ENCODE results near the gene PRKCE.
"Not testable (repeated sequence)": the region's sequence is repeated elsewhere in the genome, so short reads cannot be mapped to it uniquely, and the experiment has no call there.

PRKCE gene

DNA sequence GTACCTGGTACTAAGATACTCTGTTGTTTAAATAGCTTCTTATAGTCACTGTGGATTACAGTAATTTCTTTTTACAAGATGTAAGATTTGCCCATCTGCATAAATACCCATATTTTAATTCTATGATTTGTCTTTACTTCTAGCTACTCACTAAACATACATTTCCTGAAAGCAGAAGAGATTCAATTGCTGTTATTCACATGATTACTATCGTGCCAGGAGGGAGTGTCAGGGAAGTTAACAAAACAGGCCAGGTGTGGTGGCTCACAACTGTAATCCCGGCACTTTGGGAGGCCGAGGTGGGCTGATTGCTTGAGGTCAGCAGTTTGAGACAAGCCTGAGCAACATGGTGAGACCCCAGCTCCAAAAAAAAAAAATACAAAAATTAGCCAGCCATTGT lies 33.8 kb downstream of the PRKCE start:
- no peak overlapping the region for H3K27ac Mint-ChIP-seq
- CTCF ChIA-PET, result interaction anchor here (1.1 kb wide), 1 partner anchor 11 kb away, joined by 3 read pairs; no protein-coding TSS in a partner anchor
- no peak for DNase-seq
- no peaks in the 10 kb centered on the region for H3K4me1 Mint-ChIP-seq
- no peaks in the 10 kb centered on the region for H3K27me3 Mint-ChIP-seq
- no peaks in the 10 kb centered on the region for H3K9me3 Mint-ChIP-seq
- H3K4me3 Mint-ChIP-seq, result no peak overlapping the region
- no peaks in the 10 kb centered on the region for H3K36me3 Mint-ChIP-seq

DNA sequence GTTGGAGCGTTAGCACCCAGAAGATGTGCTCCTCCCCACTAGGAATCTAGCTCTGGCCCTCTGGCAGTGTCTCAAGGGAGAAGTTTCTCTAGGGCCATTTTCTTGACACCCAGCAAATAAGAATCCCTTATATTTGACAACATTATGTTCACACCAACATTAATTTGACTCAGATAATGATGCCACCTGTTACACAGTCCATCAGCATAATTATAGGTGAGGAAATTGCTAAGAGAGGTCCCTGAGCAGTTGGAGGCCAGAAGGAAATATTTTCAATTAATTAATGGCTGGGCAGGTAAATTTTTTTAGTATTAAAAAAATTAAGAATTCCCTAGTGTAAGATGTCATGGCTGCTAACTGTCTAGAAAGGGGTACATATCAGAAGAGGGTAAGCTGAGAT lies 36.5 kb downstream of the PRKCE start:
- Mint-ChIP-seq H3K4me3 (no peak overlapping the region), H3K27ac (no peak overlapping the region), H3K4me1 (no peaks in the 10 kb centered on the region), H3K36me3 (no peaks in the 10 kb centered on the region), H3K9me3 (no peaks in the 10 kb centered on the region), H3K27me3 (no peaks in the 10 kb centered on the region)
- DNase-seq, result no peak
- CTCF ChIA-PET, result no interaction called here

DNA sequence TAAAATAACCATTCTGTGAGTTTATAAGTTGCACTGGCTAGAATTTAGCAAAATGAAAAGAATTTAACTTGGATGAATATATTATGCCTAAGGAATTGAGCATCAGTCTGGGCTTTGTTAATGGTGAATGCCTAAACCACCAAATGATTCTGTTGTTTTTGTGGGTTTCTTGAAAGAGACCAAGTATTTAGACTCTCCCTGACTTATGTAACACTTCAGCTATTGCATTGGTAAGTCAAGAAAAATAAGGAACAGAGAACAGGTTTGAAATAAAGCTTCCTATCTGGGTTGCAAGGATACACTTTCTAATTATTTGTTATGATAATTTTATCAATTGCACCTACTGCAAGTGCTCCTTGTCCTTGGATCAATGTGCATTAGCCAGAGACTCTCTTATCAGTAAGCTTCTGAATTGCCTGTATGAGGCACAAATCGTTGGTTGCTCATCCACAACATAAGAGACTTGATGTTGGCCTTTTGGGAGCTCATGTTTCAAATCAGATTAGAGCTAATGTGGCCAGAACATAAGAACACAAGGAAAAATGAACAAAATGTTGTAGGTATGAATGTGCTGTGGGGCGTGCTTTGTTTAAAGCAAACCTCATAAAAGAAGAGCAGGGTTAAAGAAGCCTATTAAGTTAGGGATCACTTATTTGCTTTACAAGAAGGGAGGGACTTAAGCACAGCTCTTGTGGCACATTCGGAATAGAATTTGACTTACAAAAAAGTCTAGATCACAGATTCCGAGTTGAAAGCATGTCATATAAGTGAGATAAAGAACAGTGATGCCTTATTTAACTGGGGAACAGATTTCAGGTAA lies 37.2 kb downstream of the PRKCE start:
- H3K36me3 Mint-ChIP-seq, result no peaks in the 10 kb centered on the region
- no peaks in the 10 kb centered on the region for H3K4me1 Mint-ChIP-seq
- H3K27ac Mint-ChIP-seq, result no peak overlapping the region
- H3K4me3 Mint-ChIP-seq, result no peak overlapping the region
- DNase-seq, result no peak
- H3K27me3 Mint-ChIP-seq, result no peaks in the 10 kb centered on the region
- no peaks in the 10 kb centered on the region for H3K9me3 Mint-ChIP-seq
- CTCF ChIA-PET, result no interaction called here

DNA sequence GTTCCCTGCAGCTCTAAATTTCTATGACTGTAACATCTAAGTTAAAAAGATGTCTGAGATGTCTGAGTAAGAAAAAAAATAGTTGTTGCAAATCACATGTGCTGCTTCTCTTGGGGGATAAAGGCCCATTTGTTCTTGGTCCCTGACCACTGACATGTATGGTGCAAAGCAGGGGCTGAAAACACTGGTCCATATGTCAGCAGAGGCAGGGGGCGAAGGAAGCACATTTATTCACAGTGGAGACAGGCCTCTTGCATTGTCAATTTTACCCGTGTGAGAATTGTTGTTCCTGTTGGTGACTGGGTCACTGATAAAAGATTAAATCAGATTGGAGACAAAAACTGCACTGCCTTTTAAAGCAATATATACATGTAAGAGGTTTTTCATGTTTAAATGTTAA lies 38.8 kb downstream of the PRKCE start:
- no peak overlapping the region for H3K27ac Mint-ChIP-seq
- CTCF ChIA-PET, result no interaction called here
- no peak for DNase-seq
- no peaks in the 10 kb centered on the region for H3K27me3 Mint-ChIP-seq
- H3K9me3 Mint-ChIP-seq, result no peaks in the 10 kb centered on the region
- H3K36me3 Mint-ChIP-seq, result no peaks in the 10 kb centered on the region
- H3K4me3 Mint-ChIP-seq, result no peak overlapping the region
- no peaks in the 10 kb centered on the region for H3K4me1 Mint-ChIP-seq

DNA sequence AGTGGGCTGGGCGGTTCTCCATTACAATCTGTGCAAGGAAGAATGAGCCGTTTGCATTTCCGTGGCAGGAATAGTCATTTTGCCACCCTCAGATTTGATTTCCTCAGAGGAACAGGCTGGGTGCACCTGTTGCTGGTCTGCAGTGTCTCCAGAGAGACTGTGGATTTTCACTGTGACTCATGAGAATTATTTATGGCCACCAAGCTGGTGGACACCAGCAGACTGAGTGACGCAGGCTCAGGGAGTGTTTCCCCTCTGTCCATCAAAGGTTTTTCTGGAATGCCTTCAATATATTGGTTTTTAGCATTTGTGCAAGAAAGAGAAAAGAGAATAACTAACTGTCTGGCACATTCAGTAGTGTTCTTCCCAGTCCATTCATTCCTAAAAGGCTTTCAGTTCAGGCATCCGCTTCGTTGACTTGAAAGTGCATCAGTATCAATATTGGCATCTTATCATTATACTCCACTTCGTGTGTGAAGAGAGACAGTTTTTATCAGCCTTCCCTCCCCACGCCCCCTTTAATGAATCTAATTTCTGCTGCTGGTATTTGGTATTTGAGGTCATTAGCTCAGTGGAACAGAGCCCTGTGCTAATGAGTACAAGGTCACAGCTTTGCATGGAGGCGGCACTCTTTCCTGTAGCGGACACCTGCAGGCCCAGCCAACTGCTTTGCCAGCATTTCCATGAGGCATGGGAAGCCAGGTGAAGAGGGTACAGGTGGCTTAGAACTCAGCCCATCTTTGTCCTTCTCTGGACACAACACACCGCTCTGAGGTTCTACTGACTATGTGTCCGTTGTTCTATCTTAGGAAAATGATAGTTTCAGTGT lies 39.9 kb downstream of the PRKCE start:
- Mint-ChIP-seq H3K27ac (no peak overlapping the region), H3K27me3 (no peaks in the 10 kb centered on the region)
- CTCF ChIA-PET, result no interaction called here

DNA sequence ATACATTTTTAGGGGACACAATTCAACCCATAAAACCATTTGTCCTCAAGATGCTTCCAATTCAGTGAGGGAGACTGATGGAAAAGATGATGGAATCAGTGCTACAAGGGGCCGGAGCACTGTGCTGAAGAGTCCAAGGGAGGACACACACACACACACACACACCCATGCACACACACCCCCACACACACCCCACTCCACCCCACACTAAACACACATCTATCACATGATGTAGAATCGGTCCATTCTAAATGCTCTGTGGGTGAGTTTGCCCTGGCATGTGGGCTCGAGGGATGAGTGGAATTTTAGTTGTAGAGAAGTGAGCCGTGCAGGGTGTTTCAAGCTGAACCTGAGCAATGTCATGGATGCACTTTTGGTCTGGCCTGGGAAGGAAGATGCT lies 41.1 kb downstream of the PRKCE start:
- Mint-ChIP-seq H3K4me1 (no peaks in the 10 kb centered on the region), H3K4me3 (no peak overlapping the region), H3K27ac (no peak overlapping the region), H3K9me3 (no peaks in the 10 kb centered on the region), H3K27me3 (no peaks in the 10 kb centered on the region), H3K36me3 (no peaks in the 10 kb centered on the region)
- DNase-seq, result no peak
- CTCF ChIA-PET, result no interaction called here

More for the DNA sequence above, 39.9 kb downstream of the PRKCE start:
- no peaks in the 10 kb centered on the region for H3K36me3 Mint-ChIP-seq
- no peak for DNase-seq
- H3K4me1 Mint-ChIP-seq, result no peaks in the 10 kb centered on the region
- no peak overlapping the region for H3K4me3 Mint-ChIP-seq
- no peaks in the 10 kb centered on the region for H3K9me3 Mint-ChIP-seq

DNA sequence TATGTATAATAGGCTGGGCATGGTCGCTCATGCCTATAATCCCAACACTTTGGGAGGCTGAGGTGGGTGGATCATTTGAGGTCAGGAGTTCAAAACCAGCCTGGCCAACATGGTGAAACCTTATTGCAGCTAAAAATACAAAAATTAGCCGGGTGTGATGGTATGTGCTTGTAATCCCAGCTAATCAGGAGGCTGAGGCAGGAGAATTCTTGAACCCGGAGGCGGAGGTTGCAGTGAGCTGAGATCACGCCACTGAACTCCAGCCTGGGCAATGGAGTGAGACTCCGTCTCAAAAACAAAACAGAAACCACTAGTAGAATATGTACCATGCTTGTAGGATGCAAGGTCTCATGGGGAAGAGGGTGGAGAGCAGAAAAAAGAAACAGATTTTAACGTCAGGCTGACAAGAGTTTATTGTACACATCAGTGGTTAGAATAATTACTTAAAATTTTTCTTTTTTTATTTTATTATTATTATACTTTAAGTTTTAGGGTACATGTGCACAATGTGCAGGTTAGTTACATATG lies 44.1 kb downstream of the PRKCE start:
- H3K4me3 Mint-ChIP-seq, H3K27ac Mint-ChIP-seq, H3K9me3 Mint-ChIP-seq, DNase-seq, H3K27me3 Mint-ChIP-seq, H3K4me1 Mint-ChIP-seq, H3K36me3 Mint-ChIP-seq, CTCF ChIA-PET: not testable (repeated sequence)

DNA sequence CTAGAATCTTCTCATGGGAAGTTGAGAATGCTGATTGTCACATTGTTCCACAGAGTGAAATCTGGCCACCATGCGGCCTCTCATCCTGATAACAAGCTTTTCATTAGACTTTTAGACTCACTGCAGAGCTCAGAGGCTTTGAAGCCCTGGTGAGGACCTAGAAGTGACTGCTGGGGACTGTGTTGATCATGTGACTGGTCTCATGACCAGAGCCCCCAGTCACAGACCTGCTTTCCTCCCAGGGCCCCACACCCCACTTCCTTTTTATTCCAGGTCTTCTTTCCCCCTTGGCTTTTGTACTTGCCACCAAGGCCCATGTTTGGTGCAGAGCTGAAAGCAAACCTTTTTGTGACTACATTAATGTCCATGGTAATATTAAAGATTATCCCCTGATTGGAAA lies 45.2 kb downstream of the PRKCE start:
- no peaks in the 10 kb centered on the region for H3K4me1 Mint-ChIP-seq
- CTCF ChIA-PET, result interaction anchor here (0.6 kb wide), 1 partner anchor 11 kb away, joined by 3 read pairs; no protein-coding TSS in a partner anchor

DNA sequence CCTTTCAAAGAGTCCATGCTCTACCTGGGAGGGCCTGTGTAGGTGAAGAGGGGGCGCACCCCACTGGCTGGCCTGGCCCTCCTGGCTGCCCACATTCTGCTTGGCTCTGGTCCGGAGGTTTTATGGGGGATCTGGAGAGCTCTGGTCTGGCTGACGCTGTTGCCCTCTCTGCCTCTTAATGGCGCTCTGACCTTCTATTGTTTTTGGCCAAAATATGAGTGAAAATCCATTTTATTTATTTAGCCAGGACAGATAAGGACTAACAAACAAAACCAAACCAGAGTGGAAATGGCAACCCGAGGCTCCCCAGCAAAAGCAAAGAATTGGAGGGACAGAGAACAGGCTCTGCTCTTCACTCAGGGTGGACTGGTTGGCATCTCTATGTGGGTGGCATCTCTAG lies 45.7 kb downstream of the PRKCE start:
- H3K4me3 Mint-ChIP-seq, result no peak overlapping the region
- no peak overlapping the region for H3K27ac Mint-ChIP-seq
- no peaks in the 10 kb centered on the region for H3K36me3 Mint-ChIP-seq
- CTCF ChIA-PET, result no interaction called here
- H3K27me3 Mint-ChIP-seq, result no peaks in the 10 kb centered on the region
- no peaks in the 10 kb centered on the region for H3K9me3 Mint-ChIP-seq
- no peaks in the 10 kb centered on the region for H3K4me1 Mint-ChIP-seq
- no peak for DNase-seq

More for the DNA sequence above, 45.2 kb downstream of the PRKCE start:
- no peak for DNase-seq
- H3K27ac Mint-ChIP-seq, result no peak overlapping the region
- no peaks in the 10 kb centered on the region for H3K36me3 Mint-ChIP-seq
- H3K4me3 Mint-ChIP-seq, result no peak overlapping the region
- H3K27me3 Mint-ChIP-seq, result no peaks in the 10 kb centered on the region
- no peaks in the 10 kb centered on the region for H3K9me3 Mint-ChIP-seq

DNA sequence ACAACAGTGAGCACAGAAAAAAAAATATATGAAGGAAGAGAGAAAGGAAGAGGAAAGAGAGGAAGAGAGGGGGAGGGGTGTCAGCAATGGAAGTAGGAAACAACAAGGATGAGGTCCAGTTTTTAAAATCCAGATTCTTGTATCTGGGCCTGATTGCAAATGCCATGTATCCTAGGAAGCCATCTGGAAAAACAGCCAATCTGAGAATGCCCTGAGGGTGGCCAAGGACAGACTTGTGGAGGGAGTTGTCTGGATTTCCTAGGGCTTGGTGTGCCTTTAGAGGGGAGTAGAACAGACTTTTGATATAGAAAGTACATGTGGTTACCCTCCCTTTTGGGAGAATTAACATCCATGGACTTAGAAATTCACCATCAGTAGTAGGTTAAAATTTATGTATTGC lies 47.1 kb downstream of the PRKCE start:
- CTCF ChIA-PET, result interaction anchor here (0.6 to 1.7 kb wide), 4 partner anchors 15 to 205 kb away, joined by 3 to 4 read pairs (median 3); no protein-coding TSS in a partner anchor
- H3K4me3 Mint-ChIP-seq, result no peak overlapping the region
- no peak for DNase-seq
- no peaks in the 10 kb centered on the region for H3K4me1 Mint-ChIP-seq
- H3K27ac Mint-ChIP-seq, result no peak overlapping the region
- H3K27me3 Mint-ChIP-seq, result no peaks in the 10 kb centered on the region
- H3K9me3 Mint-ChIP-seq, result no peaks in the 10 kb centered on the region
- no peaks in the 10 kb centered on the region for H3K36me3 Mint-ChIP-seq

DNA sequence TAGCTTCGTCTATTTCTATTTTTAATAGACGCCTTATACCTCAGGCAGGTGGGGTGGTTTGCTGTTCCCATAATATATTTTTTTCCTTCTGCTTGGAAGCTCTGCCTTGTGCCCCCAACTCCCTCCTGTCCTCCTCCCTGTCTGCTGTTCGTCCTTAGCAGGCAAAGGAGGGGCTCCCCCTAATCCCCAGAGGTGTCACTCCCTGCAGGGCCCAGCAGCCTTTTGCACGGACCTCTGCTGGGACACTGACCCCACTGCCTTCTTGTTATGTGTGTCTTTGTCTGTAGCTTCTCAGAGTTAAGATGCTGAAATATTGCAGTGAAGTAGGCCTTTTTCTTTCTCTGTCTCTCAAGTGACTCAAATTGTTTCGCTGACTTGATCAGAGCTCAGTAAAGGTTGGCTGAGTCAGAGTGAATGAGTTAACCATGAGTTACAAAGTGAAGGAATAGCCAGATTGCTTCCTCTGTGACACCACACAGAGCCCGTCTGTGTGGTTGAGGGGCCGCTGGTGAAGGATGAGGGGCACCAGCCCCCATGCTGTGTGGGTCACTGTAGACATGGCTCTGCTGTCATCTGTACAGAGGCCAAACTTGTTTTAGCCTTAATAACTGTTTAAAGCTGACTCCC lies 47.7 kb downstream of the PRKCE start:
- CTCF ChIA-PET, result interaction anchor here (0.6 to 1.7 kb wide), 4 partner anchors 16 to 206 kb away, joined by 3 to 4 read pairs (median 3); no protein-coding TSS in a partner anchor
- Mint-ChIP-seq H3K36me3 (no peaks in the 10 kb centered on the region), H3K27ac (no peak overlapping the region), H3K9me3 (no peaks in the 10 kb centered on the region), H3K27me3 (no peaks in the 10 kb centered on the region), H3K4me1 (no peaks in the 10 kb centered on the region), H3K4me3 (no peak overlapping the region)
- no peak for DNase-seq

DNA sequence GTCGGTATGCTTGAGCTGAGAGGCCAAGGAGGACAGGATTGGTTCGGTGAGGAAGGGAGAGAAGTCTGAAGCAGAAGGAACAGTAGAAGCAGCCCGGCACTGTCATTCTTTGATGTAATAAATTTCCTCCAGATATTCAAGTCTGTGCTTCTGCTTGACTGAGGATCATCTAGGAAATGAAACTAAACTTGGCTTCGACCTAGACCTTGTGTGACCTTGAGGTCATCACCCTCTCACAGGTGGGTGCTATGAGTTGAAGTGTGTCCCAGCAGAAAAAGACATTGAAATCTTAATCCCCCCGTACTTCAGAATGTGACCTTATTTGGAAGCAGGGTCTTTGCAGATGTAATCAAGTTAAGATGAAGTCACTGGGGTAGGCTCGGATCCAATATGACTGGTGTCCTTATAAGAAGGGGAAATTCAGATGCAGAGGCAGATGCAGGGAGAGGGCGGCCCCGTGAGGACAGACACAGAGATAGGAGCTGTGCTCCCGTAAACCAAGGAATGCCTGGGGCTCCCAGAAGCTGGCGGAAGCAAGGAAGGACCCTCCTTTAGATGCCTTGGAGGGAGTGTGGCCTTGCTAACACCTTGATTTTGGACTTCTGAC lies 49.0 kb downstream of the PRKCE start:
- Mint-ChIP-seq H3K4me1 (no peaks in the 10 kb centered on the region), H3K9me3 (no peaks in the 10 kb centered on the region), H3K4me3 (no peak overlapping the region), H3K27me3 (no peaks in the 10 kb centered on the region), H3K27ac (no peak overlapping the region), H3K36me3 (no peaks in the 10 kb centered on the region)
- CTCF ChIA-PET, result interaction anchor here (1.7 kb wide), 1 partner anchor 29 kb away, joined by 3 read pairs; no protein-coding TSS in a partner anchor
- no peak for DNase-seq

DNA sequence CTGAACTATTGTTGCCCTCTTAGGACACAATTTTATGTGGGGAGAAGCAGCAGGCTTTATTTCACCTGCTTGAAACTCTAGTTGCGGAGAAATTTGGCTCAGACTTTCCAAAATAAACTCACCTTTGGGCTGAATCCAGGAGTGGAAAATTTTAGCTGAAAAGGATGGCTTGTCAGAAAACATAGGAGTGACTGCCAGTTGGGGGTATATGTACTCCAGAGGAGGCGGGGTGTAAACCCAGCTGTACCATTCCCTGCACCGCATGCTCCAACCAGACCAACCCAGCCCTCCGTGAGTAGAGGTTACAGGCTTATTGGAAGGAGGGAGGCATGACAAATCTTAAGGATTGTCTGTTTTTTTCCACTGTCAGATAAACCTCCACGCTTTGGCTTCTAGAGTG lies 53.8 kb downstream of the PRKCE start:
- Mint-ChIP-seq H3K27me3 (no peaks in the 10 kb centered on the region), H3K4me1 (no peaks in the 10 kb centered on the region), H3K9me3 (peaks cover 10% of the 10 kb centered on the region), H3K36me3 (peaks cover 3% of the 10 kb centered on the region), H3K4me3 (no peak overlapping the region), H3K27ac (no peak overlapping the region)
- CTCF ChIA-PET, result no interaction called here
- no peak for DNase-seq

DNA sequence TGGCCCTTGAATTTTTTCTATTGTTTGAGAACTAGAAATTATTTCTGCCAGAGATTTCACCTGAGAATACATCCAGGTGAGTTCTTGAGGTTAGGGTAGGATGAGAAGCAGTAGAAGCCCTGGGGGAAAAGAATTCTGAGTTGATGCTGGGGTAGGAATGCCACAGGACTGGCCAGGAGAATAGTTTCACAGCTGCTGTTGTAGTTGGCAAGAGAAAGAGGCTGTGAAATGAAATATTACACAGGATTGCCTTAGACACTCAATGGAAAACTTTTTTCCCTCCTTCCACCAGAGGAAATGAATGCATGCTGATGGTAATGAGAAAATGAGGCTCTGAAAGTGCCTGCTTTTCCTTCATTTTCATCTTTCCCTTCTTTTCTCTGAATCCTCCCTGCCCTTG lies 54.6 kb downstream of the PRKCE start:
- DNase-seq, result no peak
- CTCF ChIA-PET, result no interaction called here

More for the DNA sequence above, 54.6 kb downstream of the PRKCE start:
- Mint-ChIP-seq H3K27me3 (no peaks in the 10 kb centered on the region), H3K4me3 (no peak overlapping the region), H3K36me3 (peaks cover 3% of the 10 kb centered on the region), H3K27ac (no peak overlapping the region), H3K9me3 (peaks cover 10% of the 10 kb centered on the region), H3K4me1 (no peaks in the 10 kb centered on the region)
